HG03571 (cell line): ENCODE data around the gene GTF2F1.
"Not testable (repeated sequence)": the region's sequence is repeated elsewhere in the genome, so short reads cannot be mapped to it uniquely, and the experiment has no call there.

Experiments
- ATAC-seq: cut with Tn5 transposase; IDR thresholded peaks from one replicate; pipeline ENCODE4 v1.9.1; 2021; ENCODE audit not compliant: unreplicated experiment

Gene GTF2F1

DNA sequence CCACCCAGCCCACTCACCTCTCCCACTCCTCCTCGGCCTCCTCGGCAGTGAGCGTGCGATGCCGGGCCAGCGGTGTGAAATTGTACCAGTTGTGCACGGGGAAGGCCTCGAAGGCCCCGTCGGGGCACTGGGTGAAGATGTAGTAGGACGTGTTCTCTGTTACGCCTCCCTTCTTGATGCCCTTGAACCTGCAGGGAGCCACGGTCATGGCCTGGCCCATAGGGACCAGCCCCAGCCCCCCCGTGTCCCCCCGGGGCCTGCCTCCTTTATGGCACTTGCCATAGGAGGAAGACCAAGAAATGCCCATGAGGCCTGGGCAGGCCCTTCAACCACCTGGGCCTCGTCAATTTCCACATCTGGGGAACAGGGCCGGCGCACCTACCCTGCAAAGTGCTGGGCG is 5.6 kb downstream of the GTF2F1 start:
- ATAC-seq = no peak

DNA sequence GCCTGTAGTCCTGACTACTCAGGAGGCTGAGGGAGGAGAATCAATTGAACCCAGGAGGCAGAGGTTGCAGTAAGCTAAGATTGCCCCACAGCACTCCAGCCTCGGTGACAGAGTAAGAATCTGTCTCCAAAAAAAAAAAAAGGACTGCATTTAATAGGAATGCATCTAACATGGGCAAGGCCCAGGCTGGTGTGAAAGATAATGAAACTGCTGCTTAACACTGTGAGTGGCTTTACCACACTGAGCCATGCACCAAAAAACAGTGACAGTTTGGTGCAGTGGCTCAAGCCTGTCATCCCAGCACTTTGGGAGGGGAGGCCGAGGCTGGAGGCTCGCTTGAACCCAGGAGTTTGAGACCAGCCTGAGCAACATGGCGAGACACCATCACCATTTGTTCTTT is 8.6 kb downstream of the GTF2F1 start:
- no peak for ATAC-seq

DNA sequence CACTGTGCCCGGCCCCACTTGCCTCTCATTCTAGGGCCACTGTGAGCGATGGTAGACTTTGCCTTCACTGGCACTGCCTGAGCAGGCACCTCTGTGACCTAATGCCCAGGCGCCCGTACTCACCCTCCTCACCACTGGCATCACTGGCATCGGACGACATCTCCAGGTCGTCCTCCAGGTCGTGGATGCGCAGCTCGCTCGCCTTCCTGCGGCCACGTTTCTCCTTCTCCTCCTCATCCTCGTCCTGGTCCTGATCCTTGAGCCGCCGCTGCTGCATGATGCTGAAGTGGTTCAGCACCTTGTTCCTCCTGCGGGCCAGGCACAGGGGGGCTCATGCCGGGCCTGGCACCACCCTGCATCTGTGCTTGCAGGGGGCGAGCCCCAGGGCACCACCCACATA is 9.8 kb downstream of the GTF2F1 start:
- ATAC-seq = no peak

DNA sequence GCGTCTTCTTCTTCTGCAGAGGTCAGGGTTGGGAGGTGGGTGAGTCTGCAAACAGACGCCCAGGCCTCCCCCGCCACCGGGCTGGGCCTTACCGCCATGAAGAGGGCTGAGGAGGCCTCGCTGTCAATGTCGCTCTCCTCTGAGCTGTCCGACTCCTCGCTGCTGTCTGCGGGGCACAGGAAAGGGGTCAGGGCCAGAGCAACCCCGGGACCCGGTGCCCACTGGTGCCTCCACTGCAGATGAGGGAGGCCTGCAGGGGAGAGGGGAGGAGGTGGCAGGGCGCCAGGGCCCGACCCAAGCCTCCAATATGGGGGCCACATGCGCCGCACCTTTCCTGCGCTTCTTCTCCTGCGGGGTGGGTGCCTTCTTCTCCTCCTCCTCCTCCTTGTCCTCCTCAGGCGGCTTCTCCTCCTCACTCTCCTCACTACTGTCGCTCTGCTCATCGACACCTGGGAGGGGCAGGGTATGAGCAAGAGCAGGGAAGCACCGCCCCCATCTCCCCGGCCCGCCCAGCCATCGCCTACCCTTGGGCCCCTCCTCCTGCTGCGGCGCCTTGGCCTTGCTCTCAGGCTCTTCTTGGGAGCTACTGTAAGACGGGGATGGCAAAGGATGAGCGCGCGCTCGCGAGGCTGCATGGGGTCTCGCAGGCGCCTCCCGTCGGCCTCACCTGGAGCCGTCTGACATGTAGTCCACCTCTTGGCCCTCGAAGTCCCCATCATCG is 11.8 kb downstream of the GTF2F1 start:
- no peak for ATAC-seq

DNA sequence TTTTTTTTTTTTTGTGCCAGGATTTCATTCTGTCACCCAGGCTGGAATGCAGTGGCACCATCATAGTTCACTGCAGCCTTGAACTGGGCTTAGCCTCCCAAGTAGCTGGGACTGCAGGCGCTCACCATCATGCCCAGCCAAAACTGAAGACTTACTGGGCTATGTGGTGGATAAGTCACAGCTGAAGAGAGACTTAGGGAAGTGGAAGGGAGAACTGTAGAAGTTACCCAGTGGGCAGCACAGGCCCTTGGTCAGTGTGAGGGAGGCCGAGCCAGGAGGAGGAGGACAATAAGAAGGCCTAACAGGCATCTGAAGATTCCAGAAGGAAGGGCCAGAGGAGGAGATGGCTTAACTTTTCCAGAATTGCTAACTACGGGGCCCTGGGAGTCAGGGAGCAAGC is 13.2 kb downstream of the GTF2F1 start:
- ATAC-seq = no peak

DNA sequence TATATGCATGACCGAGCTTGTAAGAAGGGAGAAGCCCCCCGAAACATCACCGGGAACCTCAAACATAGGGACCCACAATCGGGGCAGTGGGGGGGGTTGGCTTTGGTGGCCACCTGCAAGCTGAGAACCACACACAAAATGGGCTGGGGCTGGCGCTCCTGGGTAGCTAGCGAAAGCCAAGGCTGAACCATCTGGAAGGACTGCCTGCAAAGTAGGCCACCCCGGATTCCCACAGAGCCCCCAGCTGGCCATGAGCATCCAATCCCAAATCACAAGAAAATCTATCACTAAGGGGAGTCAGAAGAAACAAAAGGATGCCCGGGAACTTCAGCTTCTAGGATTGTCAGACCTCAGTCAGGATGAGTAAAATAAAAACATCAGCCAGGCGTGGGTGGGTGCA is 14.5 kb downstream of the GTF2F1 start:
- ATAC-seq = no peak

DNA sequence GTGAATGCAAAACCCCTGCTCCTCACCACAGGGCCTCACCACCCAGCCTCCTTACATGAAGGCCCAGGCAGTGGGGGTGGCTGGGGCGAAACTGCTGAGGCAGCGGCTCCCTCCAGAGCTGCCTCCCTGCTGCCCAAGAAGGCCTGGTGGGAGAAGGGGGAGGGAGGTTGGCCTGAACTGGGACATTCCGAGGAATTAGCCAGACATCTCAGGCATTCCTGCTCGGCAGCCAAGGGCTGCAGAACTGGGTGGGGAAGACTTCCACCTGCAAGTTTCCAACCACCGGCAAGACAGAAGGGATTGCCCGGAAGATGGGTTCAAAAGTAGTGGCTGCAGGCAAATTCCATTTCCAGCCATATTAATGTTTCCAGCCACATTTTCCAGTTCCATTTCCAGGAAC is 14.9 kb downstream of the GTF2F1 start:
- no peak for ATAC-seq

DNA sequence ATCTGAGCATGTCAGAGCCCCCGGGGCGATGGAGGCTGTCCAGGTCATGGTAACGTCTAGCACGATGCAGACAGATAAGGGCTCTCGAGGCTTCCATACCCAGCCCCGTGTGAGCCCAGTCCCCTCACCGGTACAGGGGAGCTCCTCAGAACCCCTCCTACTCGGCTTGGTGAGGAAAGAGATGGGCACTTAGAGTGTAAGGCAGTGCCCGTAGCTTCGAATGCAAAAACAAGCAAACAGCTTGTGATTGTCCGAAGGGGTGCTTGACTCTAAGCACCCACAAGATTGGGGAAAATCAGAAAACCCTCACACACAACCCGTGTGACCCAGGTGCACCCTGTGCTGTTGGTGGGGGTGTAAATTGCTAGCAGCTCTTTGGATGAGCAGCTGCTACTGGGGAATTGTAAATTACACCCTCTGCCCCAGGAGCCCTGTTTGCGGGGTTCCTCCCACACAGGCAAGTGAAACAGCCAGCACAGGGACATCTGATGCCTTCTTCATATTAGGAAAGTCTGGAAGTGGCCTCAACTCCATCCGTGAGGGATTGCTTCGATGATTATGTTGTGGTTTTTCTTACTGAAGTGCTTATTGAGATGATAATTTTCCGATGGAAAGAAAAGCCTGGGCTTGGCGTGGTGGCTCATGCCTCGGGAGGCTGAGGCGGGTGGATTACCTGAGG is 16.3 kb downstream of the GTF2F1 start:
- no peak for ATAC-seq

DNA sequence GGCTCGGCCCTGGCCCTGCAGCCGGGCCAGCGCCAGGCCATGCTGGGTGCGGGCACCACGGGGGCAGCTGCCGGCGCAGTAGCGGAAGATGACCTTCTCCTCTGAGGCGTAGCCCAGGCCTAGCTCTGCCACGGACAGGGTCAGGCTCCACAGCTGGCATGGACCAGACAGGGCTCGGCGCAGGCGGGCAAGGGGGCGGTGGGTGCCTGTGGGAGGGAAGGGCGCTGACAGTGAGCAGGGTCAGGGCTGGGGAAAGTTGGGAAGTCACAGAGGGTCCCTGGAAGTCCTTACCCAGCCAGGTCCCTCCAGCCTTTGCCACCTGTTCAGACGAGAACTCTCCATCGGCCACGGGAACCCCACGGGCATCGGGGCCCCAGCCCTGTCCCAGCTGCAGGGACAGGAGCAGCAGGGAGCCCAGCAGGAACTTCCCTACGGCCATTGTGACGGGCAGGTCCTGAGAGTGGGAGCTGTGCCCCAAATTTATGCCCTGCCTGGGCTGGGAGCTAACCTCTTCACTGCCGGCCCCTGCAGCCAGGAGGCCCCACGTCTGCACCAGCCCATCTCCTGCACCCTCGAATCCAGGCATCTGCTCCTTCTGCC is 17.5 kb downstream of the GTF2F1 start, which contains the start of gene PSPN:
TSS of gene PSPN (minus strand) at position 523 of the 600 bp plus-strand sequence. CDS start at position 439, 84 bp downstream.
- no peak for ATAC-seq

DNA sequence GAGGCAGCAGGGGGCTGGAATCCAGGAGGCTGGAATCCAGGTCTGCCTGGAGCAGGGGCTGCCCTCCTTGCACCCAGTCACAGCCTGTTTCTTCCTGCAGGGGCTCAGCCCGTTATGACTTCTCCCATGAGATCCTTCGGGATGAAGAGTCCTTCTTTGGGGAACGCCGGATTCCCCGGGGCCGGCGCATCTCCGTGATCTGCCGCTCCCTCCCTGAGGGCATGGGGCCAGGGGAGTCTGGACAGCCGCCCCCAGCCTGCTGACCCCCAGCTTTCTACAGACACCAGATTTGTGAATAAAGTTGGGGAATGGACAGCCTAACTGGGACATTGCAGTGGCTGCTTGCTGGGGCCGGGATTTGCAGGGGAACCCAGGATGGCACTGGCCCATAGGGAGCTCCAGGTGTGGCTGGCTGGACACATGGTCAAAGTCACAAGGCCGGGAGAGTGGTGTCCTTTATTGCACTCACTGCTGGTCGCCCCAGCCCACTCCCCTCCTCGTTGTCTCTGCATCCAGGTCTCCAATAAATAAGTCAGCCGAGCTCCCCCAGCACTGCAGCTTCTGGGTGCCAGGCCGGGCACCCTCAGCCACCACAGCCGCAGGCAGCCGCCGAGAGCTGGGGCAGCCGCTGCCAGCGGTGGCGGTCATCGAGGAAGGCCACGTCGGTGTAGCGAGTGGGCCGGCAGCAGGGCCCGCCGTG is 18.1 kb downstream of the GTF2F1 start:
- ATAC-seq = no peak

DNA sequence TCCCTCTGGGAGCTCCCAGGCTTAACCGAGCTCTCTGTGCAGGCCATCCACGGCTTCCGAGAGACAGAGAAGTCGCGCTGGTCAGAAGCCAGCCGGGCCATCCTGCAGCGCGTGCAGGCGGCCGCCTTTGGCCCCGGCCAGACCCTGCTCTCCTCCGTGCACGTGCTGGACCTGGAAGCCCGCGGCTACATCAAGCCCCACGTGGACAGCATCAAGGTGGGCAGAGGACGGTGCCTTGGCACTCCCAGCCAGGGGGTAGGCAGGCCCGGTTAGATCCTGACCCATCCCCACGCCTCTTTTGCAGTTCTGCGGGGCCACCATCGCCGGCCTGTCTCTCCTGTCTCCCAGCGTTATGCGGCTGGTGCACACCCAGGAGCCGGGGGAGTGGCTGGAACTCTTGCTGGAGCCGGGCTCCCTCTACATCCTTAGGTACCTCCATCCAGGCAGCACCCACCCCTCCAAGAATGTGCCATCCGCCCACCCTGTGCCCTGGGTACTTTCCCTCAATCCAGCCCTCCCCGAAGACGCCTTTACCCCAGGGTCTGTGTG is 18.7 kb downstream of the GTF2F1 start:
- no peak for ATAC-seq

DNA sequence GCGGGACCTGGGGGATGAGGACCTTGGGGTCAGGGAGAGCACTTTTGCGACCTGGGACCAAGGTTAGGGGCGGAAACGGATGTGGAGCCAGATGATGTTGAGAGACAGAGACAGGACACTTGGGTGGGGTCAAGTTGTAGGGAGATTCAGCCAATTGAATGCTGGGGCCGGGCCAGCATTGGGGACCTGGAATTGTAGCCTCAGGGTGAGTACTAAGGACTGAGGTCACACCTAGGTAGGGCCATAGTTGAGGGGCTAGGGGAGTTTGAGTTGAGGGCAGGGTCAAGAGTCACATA is 19.2 kb downstream of the GTF2F1 start:
- ATAC-seq = no peak

DNA sequence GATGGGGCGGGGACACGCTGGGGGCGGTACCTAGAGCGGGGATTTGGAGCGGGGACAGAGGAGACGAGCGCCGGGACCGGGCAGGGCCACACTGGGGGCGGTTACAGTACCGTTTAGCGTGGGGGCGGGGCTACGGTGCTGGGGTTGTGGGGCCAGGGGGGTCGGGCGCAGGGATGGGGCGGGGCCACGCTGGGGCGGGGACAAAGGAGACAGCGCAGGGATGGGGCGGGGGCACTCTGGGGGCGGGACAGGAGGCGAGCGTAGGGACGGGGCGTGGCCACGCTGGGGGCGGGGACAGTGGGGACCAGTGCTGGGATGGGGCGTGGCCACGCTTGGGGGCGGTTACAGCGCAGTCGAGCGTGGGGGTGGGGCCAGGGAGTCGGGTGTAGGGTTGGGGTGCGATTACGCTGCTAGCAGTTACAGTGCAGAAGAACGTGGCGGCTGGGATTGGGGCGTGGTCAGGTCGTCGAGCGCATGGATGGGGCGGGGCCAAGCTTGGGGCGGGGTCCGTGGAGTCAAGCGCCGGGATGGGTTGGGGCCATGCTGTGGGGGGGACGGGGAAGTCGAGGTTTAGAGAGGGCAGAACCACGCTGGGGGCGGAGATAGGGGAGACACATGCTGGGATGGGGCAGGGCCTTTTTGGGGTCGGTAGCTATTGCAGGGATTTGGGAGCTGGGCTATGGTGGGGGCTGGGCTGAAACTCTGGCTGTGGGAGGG is 19.7 kb downstream of the GTF2F1 start:
- peak; percentile 44 for ATAC-seq

DNA sequence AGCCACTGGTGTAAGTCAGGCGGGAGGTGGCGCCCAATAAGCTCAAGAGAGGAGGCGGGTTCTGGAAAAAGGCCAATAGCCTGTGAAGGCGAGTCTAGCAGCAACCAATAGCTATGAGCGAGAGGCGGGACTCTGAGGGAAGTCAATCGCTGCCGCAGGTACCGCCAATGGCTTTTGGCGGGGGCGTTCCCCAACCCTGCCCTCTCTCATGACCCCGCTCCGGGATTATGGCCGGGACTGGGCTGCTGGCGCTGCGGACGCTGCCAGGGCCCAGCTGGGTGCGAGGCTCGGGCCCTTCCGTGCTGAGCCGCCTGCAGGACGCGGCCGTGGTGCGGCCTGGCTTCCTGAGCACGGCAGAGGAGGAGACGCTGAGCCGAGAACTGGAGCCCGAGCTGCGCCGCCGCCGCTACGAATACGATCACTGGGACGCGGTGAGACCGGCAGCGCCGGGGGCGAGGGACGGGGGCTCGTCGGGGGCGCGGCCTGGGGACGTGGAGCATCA is 20.3 kb downstream of the GTF2F1 start, which contains the start of gene ALKBH7:
TSS of gene ALKBH7 (plus strand) at position 201 of the 502 bp plus-strand sequence. CDS start at position 228, 27 bp downstream.
- ATAC-seq = peak; percentile 59

DNA sequence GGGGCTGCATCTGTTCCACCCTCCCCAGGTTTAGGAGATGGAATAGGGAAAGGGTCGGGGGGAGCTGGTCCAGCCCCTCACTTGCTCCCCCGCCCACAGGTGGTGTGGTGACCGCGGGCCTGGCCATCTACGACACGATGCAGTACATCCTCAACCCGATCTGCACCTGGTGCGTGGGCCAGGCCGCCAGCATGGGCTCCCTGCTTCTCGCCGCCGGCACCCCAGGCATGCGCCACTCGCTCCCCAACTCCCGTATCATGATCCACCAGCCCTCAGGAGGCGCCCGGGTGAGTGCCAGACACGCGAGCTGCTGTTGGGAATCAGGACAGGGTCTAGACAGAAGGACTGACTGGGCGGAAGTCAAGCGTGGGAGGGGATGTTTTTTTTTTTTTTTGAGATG is 28.6 kb downstream of the GTF2F1 start:
- ATAC-seq = no peak

DNA sequence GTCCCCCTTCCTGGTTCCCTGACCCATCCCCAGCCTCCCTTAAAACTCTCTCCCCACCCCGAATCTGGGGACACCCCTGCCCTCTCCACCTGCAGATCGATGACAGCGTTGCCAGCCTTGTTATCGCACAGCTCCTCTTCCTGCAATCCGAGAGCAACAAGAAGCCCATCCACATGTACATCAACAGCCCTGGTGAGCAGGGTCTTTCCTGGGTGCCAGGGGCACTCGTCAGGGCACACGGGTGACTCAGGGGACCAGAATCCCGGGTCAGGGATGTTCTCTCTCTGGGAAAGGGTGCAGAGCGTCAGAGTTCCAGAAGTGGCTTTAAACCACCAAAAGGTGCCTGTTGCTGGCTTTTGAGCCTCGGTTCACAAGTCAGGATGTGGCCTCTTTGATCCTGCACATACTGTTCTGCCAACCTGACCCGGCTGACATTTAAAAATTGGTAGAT is 30.6 kb downstream of the GTF2F1 start:
- ATAC-seq = no peak

DNA sequence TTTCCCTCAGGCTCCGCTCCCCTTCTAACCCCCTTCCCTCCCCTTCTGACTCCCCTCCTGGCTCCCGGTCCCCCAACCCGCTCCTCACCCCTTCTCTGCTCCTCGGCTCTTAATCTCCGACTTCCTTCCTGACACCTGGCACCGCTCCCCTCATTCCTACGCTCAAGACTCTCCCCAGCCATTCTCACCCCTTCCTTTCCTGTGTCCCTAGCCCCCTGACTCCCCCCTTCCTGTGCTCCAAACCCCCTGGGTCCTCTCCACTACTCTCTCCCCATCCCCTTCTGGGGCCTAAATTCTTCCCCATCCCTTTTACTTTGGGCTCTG is 31.0 kb downstream of the GTF2F1 start:
- no peak for ATAC-seq

DNA sequence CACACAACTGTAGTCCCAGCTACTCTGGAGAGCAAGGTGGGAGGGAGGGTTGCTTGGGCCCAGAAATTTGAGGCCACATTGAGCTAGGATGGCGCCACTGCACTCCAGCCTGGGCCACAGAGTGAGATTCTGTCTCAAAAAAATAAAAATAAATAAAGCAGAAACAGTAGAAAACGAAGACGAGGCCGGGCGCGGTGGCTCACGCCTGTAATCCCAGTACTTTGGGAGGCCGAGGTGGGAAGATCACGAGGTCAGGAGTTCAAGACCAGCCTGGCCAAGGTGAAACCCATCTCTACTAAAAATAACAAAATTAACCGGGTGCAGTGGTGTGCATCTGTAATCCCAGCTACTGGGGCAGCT is 32.1 kb downstream of the GTF2F1 start:
- ATAC-seq = not testable (repeated sequence)

DNA sequence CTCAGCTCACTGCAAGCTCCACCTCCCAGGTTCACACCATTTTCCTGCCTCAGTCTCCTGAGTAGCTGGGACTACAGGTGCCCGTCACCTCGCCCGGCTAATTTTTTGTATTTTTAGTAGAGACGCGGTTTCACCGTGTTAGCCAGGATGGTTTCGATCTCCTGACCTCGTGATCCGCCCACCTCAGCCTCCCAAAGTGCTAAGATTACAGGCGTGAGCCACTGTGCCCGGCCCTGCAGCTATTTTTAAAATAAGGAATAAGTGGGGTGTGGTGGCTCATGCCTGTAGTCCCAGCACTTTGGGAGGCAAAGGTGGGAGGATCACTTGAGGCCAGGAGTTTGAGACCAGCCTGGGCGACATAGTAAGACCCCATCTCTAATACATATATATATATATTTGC is 32.5 kb downstream of the GTF2F1 start:
- ATAC-seq = not testable (repeated sequence)

DNA sequence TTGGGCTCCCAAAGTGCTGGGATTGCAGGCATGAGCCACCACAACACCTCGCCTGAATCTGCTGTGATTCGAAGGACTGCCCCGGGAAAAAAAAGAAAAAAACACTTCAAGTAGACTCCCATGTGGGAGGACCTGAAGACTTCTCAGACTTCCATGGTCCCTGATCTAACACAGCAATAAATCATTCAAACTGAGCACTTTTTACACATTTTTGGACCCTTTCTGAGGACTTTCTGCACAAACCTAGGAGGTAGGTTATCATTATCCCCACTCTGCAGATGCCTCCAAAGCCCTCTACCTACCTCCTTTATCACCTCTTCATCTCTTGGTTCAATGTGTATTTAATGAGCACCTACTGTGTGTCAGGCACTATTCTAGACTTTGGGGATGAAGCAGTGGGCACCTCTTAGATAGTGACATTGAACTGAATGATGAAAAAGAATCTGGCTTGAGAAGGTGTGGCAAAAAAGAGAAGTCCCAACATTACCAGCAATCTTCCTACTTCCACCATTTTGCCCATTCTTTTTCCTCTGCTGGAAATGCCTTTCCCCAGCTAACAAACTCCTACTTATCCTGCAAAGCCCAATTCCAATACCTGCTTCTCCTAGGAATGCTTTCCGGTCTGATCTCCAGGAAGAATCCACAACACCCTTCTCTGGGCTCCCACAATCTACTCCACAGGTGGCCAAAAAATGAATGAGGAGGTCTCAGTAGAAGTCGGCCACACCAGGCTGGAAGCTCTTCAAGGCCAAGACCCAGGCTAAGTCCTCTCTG is 33.2 kb downstream of the GTF2F1 start:
- no peak for ATAC-seq
